Effector CD4-positive, alpha-beta T cell (primary cell): ENCODE results near the gene EFCAB11.
"Not testable (repeated sequence)": the region's sequence is repeated elsewhere in the genome, so short reads cannot be mapped to it uniquely, and the experiment has no call there.

Experiments used
- DNase-seq: peaks from one replicate; pipeline ENCODE4 v3.0.0-alpha.2; 2020

Gene EFCAB11

DNA sequence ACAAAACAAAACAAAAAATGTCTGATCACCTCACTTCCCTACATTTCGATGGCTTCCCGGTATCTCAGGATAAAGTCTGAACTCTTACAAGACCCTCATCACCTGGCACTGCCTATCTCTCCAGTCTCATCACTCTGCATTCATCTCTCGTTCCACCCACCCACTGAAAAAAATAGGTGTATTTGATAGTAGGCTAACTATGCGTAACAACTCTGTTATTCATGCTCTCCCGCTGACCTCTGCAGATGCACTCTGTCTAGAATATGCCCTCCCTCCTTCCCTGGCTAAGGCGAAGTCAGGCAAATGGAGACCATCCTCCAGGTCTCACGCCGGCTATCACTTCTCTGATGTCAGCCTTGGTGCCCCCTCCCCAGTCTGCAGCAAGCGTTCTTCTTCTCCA is 44.9 kb downstream of the EFCAB11 start:
- no peak for DNase-seq

DNA sequence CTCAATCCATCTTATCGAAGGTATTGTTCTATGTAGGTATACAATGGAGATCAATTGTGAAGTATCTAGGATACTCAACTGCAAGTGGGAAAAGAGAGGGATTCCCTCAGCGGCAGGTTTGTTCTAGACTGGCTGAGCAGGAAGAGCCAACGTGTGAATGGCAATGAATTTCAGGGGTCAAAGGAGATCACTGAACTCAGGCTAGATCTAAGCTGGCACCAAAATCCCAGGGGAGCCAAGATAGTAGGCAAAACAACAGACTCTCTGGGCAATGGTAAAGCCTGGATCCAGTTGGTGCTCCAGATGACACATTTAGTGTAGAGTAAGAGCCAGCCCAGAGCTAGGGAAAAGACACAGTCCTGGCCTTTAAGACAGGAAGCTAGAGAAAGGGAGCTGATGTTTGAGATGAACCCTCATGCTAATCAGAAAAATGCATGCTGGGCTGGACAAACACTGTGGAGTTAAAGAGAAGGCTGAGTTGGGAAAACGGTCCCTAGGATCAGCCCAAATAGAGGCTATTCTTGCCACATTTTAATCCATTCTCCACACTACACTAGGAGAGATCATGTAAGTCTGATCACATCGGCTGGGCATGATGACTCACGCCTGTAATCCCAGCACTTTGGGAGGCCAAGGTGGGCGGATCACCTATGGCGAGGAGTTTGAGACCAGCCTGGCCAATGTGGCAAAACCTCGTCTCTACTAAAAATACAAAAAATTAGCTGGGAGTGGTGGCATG is 45.6 kb downstream of the EFCAB11 start:
- DNase-seq, result no peak

DNA sequence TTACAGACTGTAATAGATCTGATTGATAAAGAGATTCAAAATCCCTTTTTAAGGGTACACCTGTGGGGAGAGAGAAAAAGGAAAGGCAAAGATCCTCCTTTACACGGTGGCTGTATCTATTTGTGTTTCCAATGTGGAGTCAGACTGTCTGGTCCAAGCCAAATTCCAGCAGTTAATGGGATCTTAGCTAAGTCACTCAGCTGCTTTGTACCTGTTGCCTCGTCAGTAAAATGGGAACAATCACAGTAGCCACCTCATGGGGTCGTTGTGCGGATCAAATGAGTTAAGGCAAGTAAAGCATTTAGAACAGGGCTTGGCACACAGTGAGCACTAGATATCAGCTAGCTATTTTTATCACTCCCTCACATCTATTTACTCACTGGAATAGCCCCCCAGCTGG is 46.9 kb downstream of the EFCAB11 start:
- no peak for DNase-seq

DNA sequence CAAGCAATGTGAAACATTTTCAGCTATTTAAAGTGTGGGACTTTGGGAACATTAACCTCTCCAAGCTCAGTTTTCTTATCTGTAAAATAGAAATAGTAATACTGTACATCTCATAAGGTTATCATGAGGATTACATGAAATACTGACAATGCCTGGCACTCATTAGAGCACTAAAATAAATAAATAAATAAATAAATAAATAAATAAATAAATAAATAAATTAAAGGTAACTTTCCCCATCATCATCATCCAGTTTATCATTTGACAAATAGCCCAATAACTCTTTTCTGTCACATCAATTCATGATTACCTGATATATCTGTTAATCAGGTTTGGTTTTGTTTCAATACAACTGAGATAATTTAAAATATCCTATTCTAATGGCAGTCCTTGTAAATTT is 48.5 kb downstream of the EFCAB11 start:
- no peak for DNase-seq

DNA sequence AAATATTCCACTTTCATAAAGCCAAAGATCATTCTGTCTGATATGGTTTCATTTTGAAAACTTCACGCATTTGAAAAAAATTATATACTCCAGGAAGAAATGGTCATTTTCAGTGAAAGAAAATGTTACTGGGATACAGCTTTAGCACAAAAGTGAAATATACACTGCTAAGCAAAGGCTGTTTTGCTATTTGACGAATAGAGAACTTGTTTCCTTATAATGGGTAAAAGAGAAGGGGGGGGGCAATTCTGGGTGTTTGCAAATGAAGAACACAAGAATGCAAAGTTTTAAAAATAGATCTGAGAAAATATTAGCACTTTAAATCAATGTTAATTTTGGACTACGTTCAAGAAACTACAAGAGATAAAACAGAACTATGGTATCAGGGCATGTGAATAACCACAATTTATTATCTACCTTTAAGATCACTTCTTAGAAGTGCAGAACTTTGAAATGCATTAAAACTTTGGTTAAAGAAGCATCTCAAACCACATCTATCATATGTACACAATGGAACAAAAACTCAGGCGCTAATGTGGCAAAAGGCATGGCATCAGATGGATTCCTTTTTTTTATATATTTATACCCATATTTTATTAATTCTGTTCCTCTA is 51.1 kb downstream of the EFCAB11 start:
- no peak for DNase-seq

DNA sequence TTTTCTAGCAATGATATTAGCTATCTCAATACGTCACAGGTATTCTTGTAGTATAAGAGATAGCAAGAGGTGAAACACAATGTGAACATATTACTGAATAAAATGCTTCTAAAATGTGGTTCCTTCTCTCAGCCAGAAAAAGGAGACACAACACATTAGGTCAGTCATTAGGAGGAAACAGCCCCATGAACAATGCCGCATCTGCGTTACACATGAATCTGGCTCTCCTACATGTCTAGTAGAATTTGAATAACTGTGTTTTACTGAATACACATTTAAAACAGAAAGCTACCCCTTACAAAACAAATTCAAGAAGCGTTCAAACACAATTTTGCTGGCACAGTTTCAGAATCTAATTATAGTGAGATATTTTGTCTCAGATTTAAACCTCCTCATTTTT is 51.6 kb downstream of the EFCAB11 start:
- no peak for DNase-seq

DNA sequence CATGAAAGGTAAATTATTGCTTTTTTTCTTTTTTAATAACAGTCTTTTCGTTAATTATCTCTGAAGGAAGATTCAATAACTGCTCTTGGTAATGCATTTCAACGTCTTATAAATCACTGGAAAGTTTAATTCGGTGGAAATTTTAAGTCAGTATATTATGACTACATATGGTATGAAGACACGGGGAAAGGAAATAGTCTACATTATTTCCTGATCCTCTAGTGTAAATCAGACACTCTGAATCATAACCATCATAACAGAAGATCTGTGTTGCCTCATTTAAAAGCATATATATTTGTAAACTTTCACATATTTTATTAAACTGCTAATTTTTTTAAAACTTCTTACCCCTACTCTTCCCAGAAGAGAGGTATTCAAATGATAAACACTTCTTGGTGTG is 53.7 kb downstream of the EFCAB11 start:
- DNase-seq, result no peak

DNA sequence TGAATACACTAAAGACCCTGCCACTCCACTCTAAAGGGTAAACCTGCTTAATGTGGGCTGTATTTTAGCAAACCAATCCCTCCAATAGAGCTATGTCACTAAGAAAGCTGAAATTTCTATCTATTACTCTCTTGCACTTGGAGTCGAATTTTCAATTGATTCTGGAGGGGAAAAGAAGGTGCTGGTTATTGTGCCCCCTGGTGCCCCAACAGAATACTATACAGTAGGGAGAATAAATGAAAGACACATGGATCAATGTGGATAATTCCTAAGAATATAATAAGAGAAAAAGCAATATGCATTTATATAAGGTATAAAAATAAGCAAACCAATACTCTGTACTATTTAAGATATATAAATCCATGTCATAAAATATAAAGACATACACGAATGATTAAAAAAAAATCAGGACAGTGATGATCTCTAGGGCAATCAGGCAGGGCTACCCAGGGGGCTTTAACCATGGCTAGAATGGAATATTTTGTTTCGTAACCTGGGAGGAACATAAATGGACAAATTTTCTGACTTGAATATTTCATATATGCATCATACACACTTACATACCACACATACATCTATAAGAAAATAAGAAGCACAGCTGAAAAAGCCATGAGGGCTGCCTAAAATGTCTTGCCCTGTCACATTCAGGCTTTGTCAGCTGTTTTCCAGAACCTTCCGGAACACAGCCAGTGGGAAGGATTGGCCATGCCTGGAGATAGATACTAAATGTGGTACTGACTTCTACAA is 54.4 kb downstream of the EFCAB11 start:
- no peak for DNase-seq

DNA sequence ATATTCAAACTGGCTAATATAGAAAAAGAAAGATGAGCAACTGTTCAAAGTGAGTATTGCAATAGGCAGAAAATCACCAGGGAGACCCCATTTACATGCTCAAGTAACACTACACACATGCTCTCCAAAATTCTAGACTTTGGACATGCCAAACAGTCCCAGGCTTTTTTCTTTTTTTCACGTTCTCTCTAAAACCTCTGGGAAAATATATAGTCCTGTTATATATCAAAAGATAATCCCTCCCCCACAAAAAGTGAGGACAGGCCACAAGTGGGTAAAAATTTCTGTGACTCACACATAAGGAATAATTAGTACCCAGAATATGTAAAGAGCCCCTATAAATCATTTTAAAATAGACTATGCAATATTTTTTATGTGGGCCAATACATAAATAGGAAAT is 55.2 kb downstream of the EFCAB11 start:
- DNase-seq, result no peak

DNA sequence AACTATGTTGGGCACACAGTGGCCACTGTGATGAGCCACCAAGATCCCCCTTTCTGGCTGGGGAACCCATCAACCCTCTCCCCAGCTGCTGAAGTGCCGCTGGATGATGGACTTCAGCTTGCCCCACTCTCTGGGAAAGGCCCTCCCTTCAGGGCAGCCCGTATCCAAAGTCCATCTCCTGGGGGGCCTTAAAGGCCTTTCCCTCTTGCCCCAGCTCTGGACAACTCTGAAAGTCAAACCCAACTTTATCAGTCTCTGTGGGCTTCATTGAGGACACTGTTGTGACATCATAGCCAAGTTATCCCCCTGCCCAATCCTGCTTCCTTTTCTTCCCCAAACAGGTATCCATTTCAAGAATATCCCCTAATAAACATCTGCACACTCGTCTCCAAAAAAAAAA is 61.1 kb downstream of the EFCAB11 start:
- not testable (repeated sequence) for DNase-seq

DNA sequence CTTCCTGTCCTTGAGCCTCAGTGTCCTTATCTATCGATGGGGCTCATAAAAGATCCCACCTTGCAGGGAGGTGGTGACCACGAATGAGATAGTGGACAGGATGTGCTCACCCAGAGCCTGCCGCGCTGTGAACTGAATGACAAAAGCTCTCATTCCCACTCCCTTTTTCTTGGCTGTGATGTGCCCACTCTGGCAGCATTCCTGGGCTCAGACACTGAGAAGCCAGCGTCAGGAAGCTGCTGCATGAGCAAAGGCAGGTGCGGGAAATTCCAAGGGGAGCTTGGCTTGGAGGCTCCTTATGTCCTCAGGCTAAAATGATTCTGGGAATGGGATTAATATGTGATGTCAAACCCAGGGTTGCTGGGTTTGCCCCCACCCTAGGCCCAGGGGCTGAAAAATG is 61.6 kb downstream of the EFCAB11 start:
- DNase-seq, result no peak

DNA sequence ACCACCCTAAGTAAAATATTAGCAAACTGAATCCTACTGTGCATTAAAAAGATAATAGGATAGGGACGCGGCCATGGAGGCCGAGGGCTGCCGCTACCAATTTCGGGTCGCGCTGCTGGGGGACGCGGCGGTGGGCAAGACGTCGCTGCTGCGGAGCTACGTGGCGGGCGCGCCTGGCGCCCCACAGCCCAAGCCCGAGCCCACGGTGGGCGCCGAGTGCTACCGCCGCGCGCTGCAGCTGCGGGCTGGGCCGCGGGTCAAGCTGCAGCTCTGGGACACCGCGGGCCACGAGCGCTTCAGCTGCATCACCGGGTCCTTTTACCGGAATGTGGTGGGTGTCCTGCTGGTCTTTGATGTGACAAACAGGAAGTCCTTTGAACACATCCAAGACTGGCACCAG is 62.8 kb downstream of the EFCAB11 start:
- not testable (repeated sequence) for DNase-seq

DNA sequence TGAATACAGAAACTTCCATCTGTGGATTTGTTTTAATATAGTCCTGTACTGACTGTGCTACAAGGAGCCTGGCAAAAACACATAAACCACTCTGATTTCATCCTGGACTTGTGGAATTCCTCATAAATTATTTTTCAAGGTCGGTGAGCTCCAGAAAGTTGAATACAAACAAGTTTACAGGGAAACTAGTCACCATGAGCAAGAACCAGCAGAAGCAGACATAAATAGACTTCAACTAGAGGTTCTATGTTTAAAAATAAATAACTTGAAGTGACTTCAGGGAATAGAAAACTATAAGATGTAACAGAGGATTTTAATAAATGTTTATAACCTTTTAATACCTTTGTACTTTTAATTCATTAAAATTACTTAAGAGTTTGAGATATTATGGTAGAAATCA is 63.5 kb downstream of the EFCAB11 start:
- DNase-seq, result no peak

DNA sequence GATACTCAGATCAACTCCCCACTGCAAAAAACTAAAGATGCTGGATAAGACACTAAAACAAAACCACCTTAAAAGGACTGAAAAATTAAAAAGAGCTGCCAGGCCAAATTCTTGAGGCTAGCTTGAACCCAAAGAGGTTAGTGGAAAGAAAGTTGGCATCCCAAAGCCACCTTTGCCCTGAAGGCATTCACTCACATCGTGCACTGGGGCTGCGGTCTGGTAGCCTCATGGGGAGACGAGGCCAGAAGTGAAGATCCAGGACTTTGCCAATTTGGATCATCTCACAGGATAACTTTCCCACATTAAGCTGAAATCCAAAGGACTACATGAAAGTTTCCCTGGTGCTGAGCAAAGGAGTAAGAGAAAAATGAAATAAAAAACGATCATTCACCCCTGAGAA is 63.9 kb downstream of the EFCAB11 start:
- no peak for DNase-seq

DNA sequence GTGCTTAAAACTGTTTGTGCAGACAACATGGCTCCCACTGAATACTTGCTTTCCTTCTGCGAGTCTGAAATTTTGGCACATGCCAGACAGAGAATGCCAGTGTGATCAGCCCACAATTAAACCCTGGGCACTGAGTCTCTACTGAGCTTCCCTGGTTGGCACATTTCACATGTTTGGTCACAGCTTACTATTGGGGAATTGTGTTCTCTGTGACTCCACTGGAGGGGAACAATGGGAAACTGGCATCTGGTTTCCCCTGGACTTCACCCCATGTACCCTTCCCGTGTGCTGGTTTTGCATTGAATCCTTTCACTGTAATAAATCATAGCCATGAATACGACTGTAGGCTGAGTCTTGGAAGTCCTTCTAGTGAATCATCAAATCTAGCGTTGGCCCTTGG is 64.9 kb downstream of the EFCAB11 start:
- no peak for DNase-seq

DNA sequence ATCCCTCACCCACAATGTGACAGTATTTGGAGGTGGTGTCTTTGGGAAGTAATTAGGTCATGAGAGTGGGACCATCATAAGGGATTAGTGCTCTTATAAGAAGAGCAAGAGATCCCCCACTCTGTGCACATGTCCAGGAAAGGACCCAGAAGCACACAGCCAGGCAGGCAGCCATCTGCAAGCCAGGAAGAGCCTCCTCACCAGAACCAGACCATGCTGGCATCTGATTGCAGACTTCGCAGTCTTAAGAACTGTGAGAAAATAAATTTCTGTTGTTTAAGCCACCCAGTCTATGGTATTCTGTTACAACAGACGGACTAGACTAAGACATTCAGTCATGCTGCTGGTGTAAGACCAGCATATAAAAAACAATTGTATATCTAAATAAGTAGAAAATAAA is 69.8 kb downstream of the EFCAB11 start:
- no peak for DNase-seq

DNA sequence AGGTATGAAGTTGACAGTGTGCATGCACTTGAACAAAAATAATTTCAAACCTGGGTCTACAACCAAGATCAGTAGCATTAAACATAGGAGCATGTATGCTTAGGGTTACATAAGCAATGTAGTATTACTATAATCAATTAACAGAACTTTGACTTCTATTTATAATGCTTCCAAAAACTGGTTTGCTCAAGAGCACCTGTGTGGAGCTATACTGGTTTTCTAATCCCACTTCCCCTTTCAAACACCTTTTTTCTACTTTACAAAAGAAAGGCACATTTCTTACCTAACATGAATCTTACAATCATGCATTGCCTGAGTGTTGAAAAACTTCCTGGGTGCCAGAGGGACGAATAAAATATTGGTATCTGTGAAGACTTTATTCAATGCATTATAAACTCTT is 72.7 kb downstream of the EFCAB11 start:
- no peak for DNase-seq

DNA sequence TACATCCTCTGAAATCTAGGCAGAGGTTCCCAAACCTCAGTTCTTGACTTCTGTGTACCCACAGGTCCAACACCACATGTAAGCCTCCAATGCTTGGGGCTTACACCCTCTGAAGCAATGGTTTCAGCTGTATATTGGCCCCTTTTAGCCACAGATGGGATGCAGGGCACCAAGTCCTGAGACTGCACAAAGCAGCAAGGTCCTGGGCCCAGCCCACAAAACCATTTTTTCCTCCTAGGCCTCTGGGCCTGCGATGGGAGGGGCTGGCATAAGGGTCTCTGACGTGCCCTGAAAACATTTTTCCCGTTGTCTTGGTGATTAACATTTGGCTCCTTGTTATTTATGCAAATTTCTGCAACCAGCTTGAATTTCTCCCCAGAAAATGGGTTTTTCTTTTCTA is 80.4 kb downstream of the EFCAB11 start:
- DNase-seq, result not testable (repeated sequence)

DNA sequence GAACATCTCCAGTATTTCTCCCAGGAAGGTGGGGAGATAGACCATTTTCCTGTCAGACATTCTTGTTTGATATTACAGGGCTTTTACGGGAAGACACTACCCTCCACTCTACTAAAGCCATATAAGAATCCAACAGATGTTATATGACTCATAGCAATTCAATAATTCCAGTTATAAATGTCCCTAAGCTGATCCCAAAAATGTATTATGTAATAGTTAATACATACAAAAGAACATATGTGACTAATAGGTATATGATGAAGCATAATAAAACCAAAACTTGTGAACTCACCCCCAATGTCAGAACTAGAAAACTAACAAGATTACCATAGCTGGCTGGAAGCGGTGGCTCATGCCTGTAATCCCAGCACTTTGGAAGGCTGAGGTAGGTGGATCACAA is 84.2 kb downstream of the EFCAB11 start:
- DNase-seq, result no peak

DNA sequence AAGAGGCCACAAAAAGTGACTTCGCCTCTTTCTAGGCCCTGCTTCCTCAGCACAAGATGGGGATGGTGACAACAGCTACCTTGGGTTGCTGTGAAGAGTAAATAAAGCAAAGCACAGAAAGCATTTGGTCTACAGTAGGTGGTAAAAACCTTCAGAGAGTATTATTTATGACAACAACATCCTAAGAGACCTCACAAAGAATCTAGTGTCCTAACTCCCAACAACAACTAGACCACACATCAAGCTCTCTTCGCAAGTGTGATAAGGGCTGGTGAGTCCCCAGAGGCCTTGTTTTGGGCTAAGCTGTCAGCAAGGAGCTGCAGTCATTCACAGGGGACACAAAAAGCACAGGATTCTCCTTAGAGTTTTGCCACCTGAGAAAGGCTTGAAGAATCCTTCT is 84.9 kb downstream of the EFCAB11 start:
- DNase-seq, result no peak

DNA sequence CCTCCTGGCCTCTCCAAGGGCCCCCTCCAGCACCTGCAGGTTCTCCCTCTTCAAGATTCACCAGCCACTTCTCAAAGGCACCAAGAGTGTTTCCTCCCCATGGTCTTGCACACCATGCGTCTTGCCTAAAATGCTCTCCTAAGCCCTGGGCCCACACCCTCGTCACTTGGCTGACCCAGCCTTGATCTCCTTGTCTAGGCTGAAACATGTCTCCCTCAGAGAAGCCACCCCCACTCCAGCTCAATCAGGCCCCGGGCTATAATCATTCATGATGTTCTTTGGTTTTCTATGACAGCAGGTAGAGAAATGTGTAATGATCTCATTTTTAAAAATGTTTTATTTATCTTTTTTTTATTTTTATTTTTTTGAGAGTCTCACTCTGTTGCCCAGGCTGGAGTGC is 88.1 kb downstream of the EFCAB11 start:
- no peak for DNase-seq

DNA sequence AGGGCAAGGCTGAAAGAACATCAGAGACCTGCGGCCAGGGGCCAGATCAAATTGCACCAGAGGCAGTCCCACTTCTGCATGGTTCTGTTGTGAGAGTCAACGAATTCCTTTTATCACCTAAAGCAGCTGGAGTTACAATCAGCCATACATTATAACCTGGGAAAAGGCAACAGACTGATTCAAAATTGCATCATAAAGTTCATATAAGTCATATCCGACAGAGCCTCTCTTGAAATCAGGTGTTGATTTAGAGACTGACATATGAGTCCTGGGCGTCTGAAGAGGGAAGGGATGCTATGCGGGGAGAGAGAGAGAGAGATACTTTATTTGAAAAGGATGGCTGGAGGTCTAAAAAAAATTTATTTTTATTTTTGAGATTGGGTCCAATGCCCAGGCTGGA is 89.4 kb downstream of the EFCAB11 start:
- no peak for DNase-seq

DNA sequence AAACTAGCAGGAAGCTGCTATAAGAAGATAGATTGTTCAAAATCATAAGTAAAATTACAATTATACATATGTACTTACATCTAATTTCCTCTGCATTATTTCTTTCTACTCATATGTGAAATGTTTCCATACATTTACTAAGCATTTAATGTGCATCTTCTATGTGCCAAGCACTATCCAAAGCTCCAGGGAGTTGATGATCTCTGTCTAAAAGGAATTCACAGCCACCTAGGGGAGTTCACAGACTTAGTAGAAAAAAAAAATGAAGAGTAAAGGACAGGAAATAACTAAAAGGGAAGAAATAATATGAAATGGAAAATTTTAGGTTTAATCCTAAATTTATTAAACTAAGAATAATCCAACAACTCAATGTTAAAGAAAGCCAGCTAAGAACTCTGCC is 91.7 kb downstream of the EFCAB11 start:
- no peak for DNase-seq

DNA sequence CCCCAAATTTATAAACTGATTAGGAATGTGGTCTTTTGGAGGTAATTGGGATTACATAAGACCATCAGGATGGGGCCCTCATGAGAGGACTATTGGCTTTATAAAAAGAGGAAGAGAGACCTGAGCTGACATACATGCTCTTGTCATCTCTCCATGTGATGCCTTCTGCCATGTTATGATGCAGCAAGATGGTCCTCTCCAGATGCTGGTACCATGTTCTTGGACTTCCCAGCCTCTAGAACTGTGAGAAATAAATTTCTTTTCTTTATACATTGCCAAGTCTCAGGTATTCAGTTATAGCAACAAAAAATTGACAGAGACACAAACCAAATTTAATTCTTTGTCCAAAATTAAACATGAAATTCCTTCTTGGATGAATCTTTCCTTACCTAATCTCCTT is 92.9 kb downstream of the EFCAB11 start:
- no peak for DNase-seq
